ENCODE results near the gene DHX15.

DNA sequence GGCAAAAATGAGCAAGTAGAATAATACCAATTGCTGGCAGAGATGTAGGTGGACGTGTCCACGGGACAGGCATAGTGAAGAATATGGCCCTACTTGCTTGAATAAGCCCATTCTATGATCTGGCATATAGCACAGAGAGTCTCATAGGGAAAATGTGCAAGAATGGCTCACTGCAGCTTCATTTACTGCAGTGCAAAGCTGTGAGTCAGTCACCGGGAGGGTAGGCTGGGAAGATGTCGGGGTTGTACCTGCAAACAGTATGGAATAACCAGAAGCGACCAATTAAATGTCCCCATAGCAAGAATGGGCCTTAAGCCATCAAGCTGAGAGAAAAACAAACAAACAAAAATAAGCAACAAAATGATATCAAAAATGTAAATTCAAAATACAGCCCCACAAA, 74.3 kb downstream of the DHX15 start:
- TF ChIP-seq, protein P1, sequence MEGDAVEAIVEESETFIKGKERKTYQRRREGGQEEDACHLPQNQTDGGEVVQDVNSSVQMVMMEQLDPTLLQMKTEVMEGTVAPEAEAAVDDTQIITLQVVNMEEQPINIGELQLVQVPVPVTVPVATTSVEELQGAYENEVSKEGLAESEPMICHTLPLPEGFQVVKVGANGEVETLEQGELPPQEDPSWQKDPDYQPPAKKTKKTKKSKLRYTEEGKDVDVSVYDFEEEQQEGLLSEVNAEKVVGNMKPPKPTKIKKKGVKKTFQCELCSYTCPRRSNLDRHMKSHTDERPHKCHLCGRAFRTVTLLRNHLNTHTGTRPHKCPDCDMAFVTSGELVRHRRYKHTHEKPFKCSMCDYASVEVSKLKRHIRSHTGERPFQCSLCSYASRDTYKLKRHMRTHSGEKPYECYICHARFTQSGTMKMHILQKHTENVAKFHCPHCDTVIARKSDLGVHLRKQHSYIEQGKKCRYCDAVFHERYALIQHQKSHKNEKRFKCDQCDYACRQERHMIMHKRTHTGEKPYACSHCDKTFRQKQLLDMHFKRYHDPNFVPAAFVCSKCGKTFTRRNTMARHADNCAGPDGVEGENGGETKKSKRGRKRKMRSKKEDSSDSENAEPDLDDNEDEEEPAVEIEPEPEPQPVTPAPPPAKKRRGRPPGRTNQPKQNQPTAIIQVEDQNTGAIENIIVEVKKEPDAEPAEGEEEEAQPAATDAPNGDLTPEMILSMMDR (IDR thresholded peaks at IDR 0.05; ENCODE audit: low read length) = no peak
- no peak for TF ChIP-seq EZH2 (IDR thresholded peaks at IDR 0.05; ENCODE audit: borderline replicate concordance, low read length)

All from OCI-LY1 (cell line).